NCI-H748 treated with DMSO at 0.1 percent for 48 hours (cell line): ENCODE data around the gene KCTD7.
A peak's percentile ranks its signal among the peaks of the same experiment; 100 is the strongest.
"Not testable (repeated sequence)": the region's sequence is repeated elsewhere in the genome, so short reads cannot be mapped to it uniquely, and the experiment has no call there.

ENCODE experiments used
- DNase-seq: peaks from one replicate; lab custom pipeline; 2025; lab: John Stamatoyannopoulos, UW

The KCTD7 gene

GRCh38 chr7:66628361-66629221, at the start of gene KCTD7:
TSS of gene KCTD7 (plus strand) at chr7:66628881. CDS start at chr7:66629065, 184 bp downstream.
- DNase-seq: peak; percentile 93

DNA sequence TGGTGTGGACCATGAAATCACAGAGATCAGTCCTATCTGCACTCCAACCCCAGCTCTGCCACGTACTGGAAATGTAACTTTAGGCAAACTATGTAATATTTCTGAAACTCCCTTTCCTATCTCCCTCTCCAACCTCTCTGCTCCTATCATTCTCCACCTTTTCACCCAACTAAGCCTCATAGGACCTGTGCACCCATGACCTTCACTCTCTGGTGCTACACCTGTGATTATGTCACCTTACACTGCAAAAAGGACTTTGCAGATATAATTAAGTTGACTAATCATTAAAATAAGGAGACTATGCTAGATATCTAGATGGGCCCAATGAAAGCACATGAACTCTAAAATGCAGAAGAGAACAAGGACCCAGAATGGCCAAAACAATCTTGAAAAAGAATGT, 48.3 kb upstream of the KCTD7 start:
- DNase-seq: not testable (repeated sequence)

DNA sequence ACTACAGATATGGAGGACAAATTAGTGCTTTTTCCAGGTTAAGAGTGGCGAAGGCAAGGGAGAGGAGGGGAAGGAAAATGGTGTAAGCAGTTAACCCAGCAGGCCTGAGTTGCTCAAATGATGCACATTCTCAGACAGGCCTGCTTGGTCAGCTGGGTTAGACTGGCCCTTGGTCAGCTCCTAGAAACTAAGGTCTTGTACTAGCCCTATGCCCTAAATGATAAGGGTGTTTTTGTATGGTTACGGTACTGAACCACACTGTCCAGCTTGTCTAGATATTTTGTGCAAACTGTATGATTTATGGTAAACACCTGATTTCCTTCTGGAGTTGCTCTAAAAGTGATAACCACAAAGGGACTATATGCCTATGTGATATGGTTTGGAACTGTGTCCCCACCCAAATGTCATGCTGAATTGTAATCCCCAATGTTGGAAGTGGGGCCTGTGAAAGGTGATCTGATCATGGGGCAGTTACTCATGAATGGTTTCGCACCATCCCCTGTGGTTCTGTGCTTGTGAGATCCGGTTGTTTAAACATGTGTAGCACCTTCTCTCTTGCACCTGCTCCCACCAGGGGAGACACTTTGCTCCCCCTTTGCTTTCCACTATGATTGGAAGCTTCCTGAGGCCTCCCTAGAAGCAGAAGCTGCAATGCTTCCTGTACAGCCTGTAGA, 45.7 kb upstream of the KCTD7 start:
- DNase-seq: not testable (repeated sequence)

- DNase-seq: no peak
Measured at GRCh38 chr7:66583490-66584110, 45.1 kb upstream of the KCTD7 start.

GRCh38 chr7:66586181-66586580, 42.5 kb upstream of the KCTD7 start:
- no peak for DNase-seq

GRCh38 chr7:66588226-66588625, 40.5 kb upstream of the KCTD7 start:
- DNase-seq: not testable (repeated sequence)

DNA sequence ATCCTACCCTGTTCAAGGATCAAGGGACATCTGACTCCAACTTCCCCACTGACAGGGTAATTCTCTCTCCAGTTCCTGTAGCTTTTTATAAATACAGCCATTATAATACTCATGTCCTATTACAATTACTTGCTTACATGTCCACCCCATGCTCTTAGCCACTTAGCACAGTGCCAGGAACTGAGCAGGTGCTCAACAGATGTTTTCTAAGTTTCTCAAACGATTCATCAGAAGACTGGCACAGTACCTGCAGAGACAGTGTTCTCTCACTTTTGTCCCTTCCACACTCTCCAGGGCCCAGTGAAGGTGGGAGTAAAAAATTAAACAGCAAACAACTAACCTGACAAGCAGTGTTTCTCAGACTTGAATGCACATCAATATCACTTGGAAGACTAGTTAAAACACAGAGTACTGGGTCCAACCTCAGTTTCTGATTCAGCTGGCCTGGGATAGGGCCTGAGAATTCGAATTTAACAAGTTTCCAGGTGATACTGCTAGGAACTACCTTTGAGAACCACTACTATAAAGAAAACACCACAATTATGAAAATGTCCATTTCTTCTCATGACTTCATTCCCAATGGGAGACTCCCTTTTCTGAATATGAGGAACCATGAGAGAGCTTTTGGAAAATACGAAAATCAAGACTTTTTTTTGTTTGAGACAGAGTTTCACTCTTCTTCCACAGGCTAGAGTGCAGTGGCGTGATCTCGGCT, 39.7 kb upstream of the KCTD7 start:
- not testable (repeated sequence) for DNase-seq

GRCh38 chr7:66590302-66591057, 38.2 kb upstream of the KCTD7 start:
- not testable (repeated sequence) for DNase-seq

DNA sequence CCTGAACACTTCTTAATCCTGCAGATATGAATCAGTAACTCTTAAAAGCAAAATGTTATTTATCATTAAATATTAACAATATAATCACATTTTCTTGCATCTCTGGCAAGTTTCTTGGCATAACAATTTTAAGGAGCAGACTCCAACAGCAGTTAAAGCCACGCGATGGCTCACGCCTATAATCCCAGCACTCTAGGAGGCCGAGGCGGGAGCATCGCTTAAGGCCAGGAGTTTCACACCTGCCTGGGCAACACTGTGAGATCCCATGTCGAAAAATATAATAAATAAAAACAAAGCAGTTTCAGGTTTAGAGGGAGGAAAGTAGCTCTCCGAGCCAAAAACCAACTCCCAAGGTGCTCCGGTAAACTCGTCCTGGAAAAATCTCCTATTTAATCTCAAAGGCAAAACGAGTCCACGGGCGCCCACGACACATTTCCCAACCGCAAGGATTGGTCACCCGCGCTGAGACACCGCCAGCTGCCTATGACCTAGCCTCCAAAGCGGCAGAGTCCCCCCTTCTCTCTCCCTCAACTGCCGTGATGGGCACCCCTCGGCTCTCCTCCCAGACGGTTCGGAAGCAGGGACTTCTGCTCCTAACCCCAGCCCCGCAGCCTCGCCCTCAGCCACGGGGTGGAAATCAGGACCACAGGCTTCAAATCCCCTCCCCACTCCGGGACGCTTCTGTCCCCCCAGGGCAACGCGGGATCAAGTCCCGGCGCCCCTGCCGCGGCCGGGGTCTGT, 37.5 kb upstream of the KCTD7 start:
- DNase-seq: not testable (repeated sequence)

DNA sequence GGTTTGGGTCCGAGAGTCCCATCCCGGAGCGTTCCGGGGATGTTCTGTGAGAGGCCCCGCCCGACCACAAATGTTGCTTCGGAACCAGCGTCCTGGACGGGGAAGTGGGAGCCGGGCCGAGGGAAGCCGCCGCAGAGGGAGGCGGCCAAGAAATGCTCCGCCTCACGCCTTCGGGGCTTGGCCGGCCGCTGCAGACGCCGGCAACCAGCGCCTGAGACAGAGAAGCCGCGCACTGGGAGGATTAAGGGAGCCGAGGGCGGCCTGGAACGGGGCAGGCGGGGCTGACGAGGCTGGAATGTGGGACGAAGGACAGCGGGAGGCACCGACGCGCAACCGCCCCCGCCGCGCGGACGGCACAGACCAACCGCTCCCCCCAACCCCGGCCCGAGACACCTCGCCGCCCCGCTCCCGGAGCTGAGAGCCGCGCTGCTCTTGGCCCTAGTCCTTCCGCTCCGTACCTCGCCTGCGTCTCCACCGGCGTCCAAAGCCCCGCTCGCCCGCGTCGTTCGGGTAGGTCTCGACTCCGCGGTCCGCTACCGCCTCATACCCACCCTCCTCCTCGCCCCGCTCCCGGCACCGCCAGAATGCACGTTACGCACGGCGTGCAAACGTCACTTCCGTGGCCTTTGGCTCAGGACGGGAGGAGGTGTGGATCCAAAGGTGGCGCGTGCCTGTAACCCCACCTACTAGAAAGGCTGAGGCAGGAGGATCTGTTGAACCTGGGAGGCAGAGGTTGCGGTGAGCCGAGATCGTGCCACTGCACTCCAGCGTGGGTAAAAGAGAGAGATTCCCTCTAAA, 36.7 kb upstream of the KCTD7 start:
- DNase-seq: peak; percentile 38

GRCh38 chr7:66592597-66593146, 36.0 kb upstream of the KCTD7 start:
- DNase-seq: not testable (repeated sequence)

GRCh38 chr7:66594082-66594481, 34.6 kb upstream of the KCTD7 start:
- DNase-seq: not testable (repeated sequence)

DNA sequence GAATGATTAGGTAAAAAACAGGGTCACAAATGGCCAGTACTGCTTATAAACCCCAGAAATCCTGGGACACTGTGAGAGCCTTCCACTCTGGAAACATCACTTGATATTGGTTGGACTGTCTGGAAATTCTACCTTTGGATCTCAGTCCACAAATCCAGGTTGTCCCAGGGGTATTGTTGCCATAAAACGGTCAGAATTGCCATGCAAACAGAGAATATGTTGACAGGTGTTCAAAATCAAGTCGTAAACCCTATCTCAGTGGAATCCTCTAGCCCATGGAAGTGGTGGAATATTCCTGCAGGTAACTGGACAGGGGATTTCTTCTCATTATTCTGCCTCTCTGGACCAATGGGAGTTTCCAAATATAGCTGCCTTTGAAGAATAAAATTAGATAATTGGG, 31.2 kb upstream of the KCTD7 start:
- no peak for DNase-seq

GRCh38 chr7:66602159-66602558, 26.5 kb upstream of the KCTD7 start:
- no peak for DNase-seq

GRCh38 chr7:66604198-66604597, 24.5 kb upstream of the KCTD7 start:
- no peak for DNase-seq

DNA sequence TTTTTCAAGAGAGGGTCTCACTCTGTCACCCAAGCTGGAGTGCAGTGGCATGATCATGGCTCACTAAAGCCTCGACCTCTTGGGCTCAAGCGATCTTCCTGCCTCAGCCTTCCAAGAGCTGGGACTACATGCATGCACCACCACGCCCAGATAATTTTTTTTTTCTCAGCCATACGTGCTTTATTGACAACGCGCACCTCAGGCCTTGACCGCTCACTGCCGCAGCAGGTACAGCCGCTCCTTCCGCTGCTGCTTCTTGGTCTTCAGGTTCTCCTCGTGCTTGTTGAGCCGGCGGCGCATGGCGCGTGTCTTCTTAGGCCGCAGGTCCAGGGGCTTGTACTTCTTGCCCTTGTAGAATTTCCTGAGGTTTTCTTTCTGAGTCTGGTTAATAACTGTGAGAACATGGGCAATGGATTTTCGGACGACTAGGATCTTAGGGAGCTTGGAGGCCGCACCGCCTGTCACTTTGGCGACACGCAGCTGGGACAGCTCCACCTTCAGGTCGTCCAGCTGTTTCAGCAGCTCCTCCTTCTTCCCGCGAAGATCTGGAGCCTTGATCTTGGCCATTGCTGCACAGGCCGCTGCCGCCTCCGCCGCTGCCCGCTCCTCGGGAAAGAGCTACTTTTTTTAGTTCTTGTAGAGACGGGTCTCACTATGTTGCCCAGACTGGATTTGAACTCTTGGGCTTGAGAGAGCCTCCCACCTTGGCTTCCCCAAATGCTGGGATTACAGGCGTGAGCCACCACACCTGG, 22.0 kb upstream of the KCTD7 start:
- DNase-seq: not testable (repeated sequence)

GRCh38 chr7:66609176-66609575, 19.5 kb upstream of the KCTD7 start:
- no peak for DNase-seq

DNA sequence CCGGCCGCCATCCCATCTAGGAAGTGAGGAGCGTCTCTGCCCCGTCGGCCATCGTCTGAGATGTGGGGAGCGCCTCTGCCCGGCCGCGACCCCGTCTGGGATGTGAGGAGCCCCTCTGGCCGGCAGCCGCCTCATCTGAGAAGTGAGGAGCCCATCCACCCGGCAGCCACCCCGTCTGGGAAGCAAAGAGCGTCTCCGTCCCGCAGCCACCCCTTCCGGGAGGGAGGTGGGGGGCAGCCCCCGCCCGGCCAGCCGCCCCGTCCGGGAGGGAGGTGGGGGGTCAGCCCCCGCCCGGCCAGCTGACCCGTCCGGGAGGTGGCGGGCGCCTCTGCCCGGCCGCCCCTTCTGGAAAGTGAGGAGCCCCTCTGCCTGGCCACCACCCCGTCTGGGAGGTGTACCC, 14.1 kb upstream of the KCTD7 start:
- DNase-seq: not testable (repeated sequence)

GRCh38 chr7:66615699-66616098, 13.0 kb upstream of the KCTD7 start:
- no peak for DNase-seq
